Breast epithelium (tissue), 4 donors: Measurements from ENCODE around the gene SCRN3. TPM values are rescaled to one million over a fixed set of nuclear protein-coding genes. Genes with fewer than 3 reads are reported as not detected.
"Not testable (repeated sequence)": the region's sequence is repeated elsewhere in the genome, so short reads cannot be mapped to it uniquely, and the experiment has no call there.

Experiments
- DNase-seq, 2 donors: peaks; one replicate each; pipeline ENCODE4 v3.0.0-alpha.2; 2019; ENCODE audit warnings: low spot score in 2 of 2
- H3K27ac ChIP-seq, 2 donors: fragments of 200-600 bp; sonication (generic) in 1 of 2; one replicate each; pipeline ENCODE4 v1.5.1; 2016 to 2019; ENCODE audit warnings: mild to moderate bottlenecking in 1 of 2
- H3K27me3 ChIP-seq, 2 donors: fragments of 200-600 bp; sonication (generic) in 1 of 2; one replicate each; pipeline versions ENCODE4 v1.5.1 to v1.6.0; 2017 to 2019; ENCODE audit warnings: control low read depth in 1 of 2, mild to moderate bottlenecking in 1 of 2
- H3K36me3 ChIP-seq: fragments of 200-600 bp; one replicate; pipeline ENCODE4 v1.5.1; 2019
- H3K4me1 ChIP-seq, 2 donors: fragments of 200-600 bp; sonication (generic); one replicate each; pipeline ENCODE4 v1.5.1; 2016 to 2019; ENCODE audit warnings: control low read depth in 1 of 2
- H3K4me3 ChIP-seq, 3 donors: fragments of 200-600 bp; sonication (generic); 1 replicate in 2 of 3; 2 replicates in 1 of 3; pipeline ENCODE4 v1.5.1; 2016 to 2019; ENCODE audit warnings: mild to moderate bottlenecking in 3 of 3, moderate library complexity in 2 of 3
- H3K9me3 ChIP-seq, 2 donors: fragments of 200-600 bp; sonication (generic) in 1 of 2; one replicate each; pipeline ENCODE4 v1.5.1; 2016 to 2019; ENCODE audit warnings: control low read depth in 1 of 2
- CTCF ChIP-seq, 3 donors: fragments of 450-650 bp; IDR thresholded peaks; one replicate each; pipeline ENCODE4 v1.5.1; 2016 to 2017; ENCODE audit warnings: antibody characterized with exemption in 3 of 3, mild to moderate bottlenecking in 3 of 3, moderate library complexity in 3 of 3
- POLR2A ChIP-seq: fragments of 450-650 bp; IDR thresholded peaks from one replicate; pipeline ENCODE4 v1.6.1; 2016; ENCODE audit warnings: antibody characterized with exemption, mild to moderate bottlenecking, moderate library complexity
- POLR2AphosphoS5 ChIP-seq, 3 donors: sonication (generic); formaldehyde crosslinking; IDR thresholded peaks; one replicate each; pipeline ENCODE4 v1.6.1; 2017; ENCODE audit warnings: antibody characterized with exemption in 3 of 3
- intact Hi-C: fragments of 100-400 bp; cut with DNase I; formaldehyde crosslinking; loops from one replicate; pipeline ENCODE4 v1.15.1; 2023; ENCODE audit warnings: low total_unique reads
- total RNA-seq, 3 donors: library from RNA; depleted of rRNA; stranded (reverse); fragments of >200 nt; gene quantifications; one replicate each; pipeline ENCODE4 v1.1.0, GENCODE V29; 2016

The SCRN3 gene, protein sequence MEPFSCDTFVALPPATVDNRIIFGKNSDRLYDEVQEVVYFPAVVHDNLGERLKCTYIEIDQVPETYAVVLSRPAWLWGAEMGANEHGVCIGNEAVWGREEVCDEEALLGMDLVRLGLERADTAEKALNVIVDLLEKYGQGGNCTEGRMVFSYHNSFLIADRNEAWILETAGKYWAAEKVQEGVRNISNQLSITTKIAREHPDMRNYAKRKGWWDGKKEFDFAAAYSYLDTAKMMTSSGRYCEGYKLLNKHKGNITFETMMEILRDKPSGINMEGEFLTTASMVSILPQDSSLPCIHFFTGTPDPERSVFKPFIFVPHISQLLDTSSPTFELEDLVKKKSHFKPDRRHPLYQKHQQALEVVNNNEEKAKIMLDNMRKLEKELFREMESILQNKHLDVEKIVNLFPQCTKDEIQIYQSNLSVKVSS
- 10 to 100 TPM; 18.1 to 21.1 (median 18.7) TPM for total RNA-seq

- no peaks in the 10 kb centered on the region for H3K27me3 ChIP-seq
- TF ChIP-seq CTCF (IDR thresholded peaks at IDR 0.05), result no peak
- TF ChIP-seq POLR2A, result no peak
- TF ChIP-seq POLR2AphosphoS5 (IDR thresholded peaks at IDR 0.05), result peak in 2 of 3 donors; percentile 64 to 75
- H3K4me3 ChIP-seq, result peak within 1 kb of the TSS; percentile 83 to 86 (median 85)
- intact Hi-C loops, result no loop called here
- H3K4me1 ChIP-seq, result no peaks in the 10 kb centered on the region
- peak; percentile 57 to 64 for DNase-seq
- no peaks in the 10 kb centered on the region for H3K36me3 ChIP-seq
- H3K27ac ChIP-seq, result peak within 1 kb of the TSS; percentile 88 to 89
- no peaks in the 10 kb centered on the region for H3K9me3 ChIP-seq
Observed at GRCh38 chr2:174395284-174395968, at the start of gene SCRN3. TSS of gene SCRN3 (plus strand) at chr2:174395730. CDS start at chr2:174398284, 2,554 bp downstream.

DNA sequence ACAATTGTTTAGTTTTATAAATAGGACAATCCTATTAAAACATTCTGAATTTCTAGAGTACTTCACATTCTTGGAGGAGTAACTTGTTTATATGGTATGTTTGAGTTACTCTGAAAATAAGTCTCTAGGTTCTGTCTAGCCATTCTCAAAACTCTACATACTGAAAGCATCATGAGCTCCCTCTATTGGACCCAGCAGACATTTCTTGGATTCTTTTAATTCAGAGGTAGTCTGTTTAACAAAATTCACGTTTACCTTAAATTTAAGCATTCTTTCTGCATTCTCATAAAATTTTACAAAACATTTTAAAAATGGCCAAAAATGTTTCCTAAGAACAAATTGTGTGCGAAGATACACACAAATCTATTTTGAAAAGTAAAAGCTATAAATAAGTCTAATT, 45.5 kb upstream of the SCRN3 start:
- Histone ChIP-seq H3K4me1 (no peaks in the 10 kb centered on the region), H3K9me3 (no peaks in the 10 kb centered on the region), H3K27ac (no peak overlapping the region), H3K27me3 (no peaks in the 10 kb centered on the region), H3K4me3 (no peak overlapping the region), H3K36me3 (no peaks in the 10 kb centered on the region)
- DNase-seq, result no peak
- intact Hi-C loops, result no loop called here
- no peak for TF ChIP-seq POLR2A
- TF ChIP-seq CTCF (IDR thresholded peaks at IDR 0.05), result no peak
- TF ChIP-seq POLR2AphosphoS5 (IDR thresholded peaks at IDR 0.05), result no peak

DNA sequence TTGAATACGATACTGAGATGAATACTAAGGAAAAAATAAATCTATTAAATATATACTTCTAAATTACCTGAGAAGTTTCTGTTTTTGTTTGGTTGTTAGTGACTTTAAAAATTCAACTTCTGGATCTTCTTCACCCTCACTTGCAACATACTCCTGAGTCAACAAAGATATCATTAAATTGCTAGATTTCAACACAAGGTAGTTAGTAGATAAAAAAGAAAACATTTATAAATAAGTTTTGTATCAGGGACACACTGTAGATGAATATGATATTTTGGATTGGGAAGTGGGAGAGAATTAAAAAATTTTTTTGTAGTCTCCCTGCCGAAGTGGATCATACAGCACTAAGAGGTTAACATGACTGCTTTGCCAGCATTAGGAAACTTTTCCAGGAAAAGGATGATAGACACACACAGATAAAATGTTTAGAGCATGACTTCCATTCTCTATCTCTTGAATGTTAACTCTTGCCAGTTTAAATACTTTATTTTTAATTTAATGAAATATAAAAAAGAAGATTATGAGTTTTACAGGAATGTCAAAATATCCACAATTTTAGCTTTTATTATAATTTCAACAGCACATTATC, 44.8 kb upstream of the SCRN3 start:
- H3K27ac ChIP-seq, result no peak overlapping the region
- H3K27me3 ChIP-seq, result no peaks in the 10 kb centered on the region
- intact Hi-C loops, result no loop called here
- no peaks in the 10 kb centered on the region for H3K4me1 ChIP-seq
- TF ChIP-seq POLR2AphosphoS5 (IDR thresholded peaks at IDR 0.05) (no peak), POLR2A (no peak), CTCF (IDR thresholded peaks at IDR 0.05) (no peak)
- H3K36me3 ChIP-seq, result no peaks in the 10 kb centered on the region
- no peak for DNase-seq
- H3K4me3 ChIP-seq, result no peak overlapping the region
- no peaks in the 10 kb centered on the region for H3K9me3 ChIP-seq

DNA sequence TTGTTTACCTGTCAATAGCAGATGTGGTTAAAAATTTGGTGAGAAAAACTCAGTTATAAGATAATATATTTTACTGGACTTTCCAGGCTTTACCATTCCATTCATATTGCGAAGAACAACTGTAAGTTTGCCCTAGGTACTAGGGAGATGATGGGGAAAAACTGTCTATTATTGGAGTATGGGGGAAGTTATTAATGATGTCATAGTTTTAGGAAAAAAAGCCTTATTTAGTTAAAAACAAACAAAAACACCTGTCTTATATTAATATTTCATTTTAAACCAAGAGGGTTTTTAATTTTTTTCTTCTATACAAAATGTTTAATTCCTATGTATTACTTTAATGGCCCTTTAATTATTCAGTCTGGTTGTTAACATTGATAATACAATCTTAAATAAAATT, 42.5 kb upstream of the SCRN3 start:
- H3K36me3 ChIP-seq, result no peaks in the 10 kb centered on the region
- no peaks in the 10 kb centered on the region for H3K4me1 ChIP-seq
- TF ChIP-seq POLR2AphosphoS5 (IDR thresholded peaks at IDR 0.05), result no peak
- H3K27me3 ChIP-seq, result no peaks in the 10 kb centered on the region
- H3K27ac ChIP-seq, result no peak overlapping the region
- no peak overlapping the region for H3K4me3 ChIP-seq
- H3K9me3 ChIP-seq, result no peaks in the 10 kb centered on the region
- no peak for DNase-seq
- intact Hi-C loops, result no loop called here

DNA sequence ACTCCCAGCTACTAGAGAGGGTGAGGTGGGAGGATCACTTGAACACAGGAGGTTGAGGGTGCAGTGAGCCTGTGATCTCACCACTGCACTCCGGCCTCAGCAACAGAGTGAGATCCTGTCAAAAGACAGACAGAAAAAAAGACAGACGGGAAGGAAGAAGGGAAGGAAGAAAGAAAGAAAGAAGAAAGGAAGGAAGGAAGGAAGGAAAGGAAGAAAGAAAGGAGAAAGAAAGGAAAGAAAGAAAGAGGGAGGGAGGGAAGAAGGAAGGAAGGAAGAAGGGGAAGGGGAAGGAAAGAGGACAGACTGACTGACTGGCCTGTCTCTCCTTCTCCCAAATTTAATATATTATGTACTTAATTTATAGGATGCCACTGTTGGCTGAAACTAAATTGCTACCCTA, 39.2 kb upstream of the SCRN3 start:
- intact Hi-C loops, result no loop called here
- H3K27ac ChIP-seq, result no peak overlapping the region
- H3K36me3 ChIP-seq, result no peaks in the 10 kb centered on the region
- DNase-seq, result no peak
- H3K4me1 ChIP-seq, result no peaks in the 10 kb centered on the region
- TF ChIP-seq POLR2AphosphoS5 (IDR thresholded peaks at IDR 0.05), result no peak
- no peak for TF ChIP-seq CTCF (IDR thresholded peaks at IDR 0.05)
- no peak for TF ChIP-seq POLR2A
- H3K4me3 ChIP-seq, result no peak overlapping the region
- H3K27me3 ChIP-seq, result no peaks in the 10 kb centered on the region
- no peaks in the 10 kb centered on the region for H3K9me3 ChIP-seq

- H3K27me3 ChIP-seq, DNase-seq, H3K36me3 ChIP-seq, H3K27ac ChIP-seq, H3K4me3 ChIP-seq, H3K4me1 ChIP-seq, intact Hi-C loops: not testable (repeated sequence)
- peaks cover 12 to 13% of the 10 kb centered on the region in 2 donors for H3K9me3 ChIP-seq
Observed at GRCh38 chr2:174359663-174360062, 35.9 kb upstream of the SCRN3 start.
